Choroid plexus epithelial cell (primary cell): Measurements from ENCODE around the gene UTY.

Source experiments
- DNase-seq: peaks from one replicate; pipeline ENCODE4 v3.0.0-alpha.2; 2010; ENCODE audit warnings: low read depth
- H3K4me3 ChIP-seq: 2 replicates; pipeline ENCODE4 v1.5.1; 2011; ENCODE audit warnings: low read depth, mild to moderate bottlenecking, control low read depth, low read length, moderate library complexity
- TF ChIP-seq, protein P1 (sequence below): conservative IDR thresholded peaks from 2 replicates; pipeline ENCODE4 v1.5.1; 2011; ENCODE audit warnings: low read depth, mild to moderate bottlenecking, control low read depth, inconsistent platforms, low read length, moderate library complexity

The UTY gene

DNA sequence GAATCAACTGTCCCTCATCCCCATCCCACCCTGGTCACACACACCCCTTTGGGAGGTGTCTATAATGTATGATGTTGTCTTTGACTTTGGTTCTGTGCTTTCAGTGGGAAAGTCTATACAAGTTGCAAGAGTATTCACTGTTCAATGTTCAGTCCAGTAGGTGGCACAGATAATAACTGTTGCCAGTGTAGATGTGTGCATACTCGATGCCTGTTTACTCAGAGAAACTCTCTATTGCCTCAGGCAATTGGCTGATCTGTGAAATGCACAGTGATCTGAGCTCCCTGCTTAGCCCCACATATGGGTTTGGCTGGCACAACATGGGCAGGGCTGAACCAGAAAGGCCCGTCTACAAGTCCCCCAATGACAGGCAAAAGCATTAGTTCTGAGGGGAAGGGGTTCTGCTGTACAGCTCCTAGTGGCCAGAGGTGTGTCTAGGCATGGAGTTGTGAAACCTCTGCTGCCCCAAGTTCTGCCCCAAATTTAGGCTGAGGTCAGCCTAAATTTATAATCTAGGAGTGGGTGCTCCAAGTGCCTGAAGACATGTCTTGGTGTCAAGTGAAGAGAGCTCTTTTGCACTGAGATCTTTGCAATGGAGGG is 252.4 kb downstream of the UTY start:
- TF ChIP-seq, protein P1, sequence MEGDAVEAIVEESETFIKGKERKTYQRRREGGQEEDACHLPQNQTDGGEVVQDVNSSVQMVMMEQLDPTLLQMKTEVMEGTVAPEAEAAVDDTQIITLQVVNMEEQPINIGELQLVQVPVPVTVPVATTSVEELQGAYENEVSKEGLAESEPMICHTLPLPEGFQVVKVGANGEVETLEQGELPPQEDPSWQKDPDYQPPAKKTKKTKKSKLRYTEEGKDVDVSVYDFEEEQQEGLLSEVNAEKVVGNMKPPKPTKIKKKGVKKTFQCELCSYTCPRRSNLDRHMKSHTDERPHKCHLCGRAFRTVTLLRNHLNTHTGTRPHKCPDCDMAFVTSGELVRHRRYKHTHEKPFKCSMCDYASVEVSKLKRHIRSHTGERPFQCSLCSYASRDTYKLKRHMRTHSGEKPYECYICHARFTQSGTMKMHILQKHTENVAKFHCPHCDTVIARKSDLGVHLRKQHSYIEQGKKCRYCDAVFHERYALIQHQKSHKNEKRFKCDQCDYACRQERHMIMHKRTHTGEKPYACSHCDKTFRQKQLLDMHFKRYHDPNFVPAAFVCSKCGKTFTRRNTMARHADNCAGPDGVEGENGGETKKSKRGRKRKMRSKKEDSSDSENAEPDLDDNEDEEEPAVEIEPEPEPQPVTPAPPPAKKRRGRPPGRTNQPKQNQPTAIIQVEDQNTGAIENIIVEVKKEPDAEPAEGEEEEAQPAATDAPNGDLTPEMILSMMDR, result no peak
- no peak overlapping the region for H3K4me3 ChIP-seq
- DNase-seq, result no peak

DNA sequence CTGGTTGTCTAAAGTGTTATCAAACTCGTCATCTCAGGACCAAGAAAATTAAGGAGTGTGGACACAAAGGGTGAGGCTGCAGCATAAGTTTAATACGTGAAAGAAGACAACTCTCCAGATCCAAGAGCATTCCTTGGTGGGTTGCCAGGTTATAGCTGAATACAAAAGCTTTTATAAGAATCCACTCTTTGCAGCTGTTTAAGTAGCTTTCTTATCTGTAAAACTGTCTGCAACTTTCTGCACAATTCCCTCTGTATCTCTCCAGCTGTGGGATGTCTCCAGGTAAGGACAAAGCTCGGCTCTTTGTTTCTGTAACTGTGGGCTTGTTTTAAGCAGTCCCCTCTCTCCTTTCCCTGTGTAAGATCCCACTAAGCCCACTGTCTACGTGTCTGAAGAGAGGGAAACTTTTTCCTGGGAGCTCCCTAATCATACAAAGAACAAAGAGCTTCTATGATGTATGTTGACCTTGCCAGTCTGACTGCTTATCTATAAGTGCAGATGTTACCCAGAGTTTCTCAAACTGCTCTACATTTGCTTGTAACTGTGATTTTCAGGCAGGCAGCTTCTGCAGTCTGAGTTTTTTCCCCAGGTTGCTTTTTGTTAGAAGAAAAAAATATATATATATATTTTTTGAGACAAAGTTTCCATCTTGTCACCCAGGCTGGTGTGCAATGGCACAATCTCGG is 268.7 kb downstream of the UTY start:
- DNase-seq, result no peak
- TF ChIP-seq, protein P1, result no peak
- no peak overlapping the region for H3K4me3 ChIP-seq

DNA sequence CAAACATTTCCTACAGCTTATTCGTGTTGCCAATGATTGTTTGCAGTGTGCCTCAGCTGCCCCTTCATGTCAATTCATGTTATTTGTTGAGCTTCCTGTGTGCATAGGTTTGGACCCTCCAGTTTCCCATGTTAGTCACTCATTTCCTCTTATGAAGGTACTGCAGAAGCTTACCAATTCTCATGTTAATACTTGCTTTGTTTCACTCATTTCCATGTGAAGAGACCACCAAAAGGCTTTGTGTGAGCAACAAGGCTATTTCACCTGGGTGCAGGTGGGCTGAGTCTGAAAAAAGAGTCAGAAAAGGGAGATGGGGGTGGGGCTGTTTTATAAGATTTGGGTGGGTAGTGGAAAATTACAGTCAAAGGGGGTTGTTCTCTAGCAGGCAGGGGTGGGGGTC is 274.6 kb downstream of the UTY start:
- TF ChIP-seq, protein P1, result no peak
- H3K4me3 ChIP-seq, result no peak overlapping the region
- DNase-seq, result no peak
